ENCODE results near the gene ST8SIA5.
"Not testable (repeated sequence)": the region's sequence is repeated elsewhere in the genome, so short reads cannot be mapped to it uniquely, and the experiment has no call there.

Gene ST8SIA5, protein sequence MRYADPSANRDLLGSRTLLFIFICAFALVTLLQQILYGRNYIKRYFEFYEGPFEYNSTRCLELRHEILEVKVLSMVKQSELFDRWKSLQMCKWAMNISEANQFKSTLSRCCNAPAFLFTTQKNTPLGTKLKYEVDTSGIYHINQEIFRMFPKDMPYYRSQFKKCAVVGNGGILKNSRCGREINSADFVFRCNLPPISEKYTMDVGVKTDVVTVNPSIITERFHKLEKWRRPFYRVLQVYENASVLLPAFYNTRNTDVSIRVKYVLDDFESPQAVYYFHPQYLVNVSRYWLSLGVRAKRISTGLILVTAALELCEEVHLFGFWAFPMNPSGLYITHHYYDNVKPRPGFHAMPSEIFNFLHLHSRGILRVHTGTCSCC

DNA sequence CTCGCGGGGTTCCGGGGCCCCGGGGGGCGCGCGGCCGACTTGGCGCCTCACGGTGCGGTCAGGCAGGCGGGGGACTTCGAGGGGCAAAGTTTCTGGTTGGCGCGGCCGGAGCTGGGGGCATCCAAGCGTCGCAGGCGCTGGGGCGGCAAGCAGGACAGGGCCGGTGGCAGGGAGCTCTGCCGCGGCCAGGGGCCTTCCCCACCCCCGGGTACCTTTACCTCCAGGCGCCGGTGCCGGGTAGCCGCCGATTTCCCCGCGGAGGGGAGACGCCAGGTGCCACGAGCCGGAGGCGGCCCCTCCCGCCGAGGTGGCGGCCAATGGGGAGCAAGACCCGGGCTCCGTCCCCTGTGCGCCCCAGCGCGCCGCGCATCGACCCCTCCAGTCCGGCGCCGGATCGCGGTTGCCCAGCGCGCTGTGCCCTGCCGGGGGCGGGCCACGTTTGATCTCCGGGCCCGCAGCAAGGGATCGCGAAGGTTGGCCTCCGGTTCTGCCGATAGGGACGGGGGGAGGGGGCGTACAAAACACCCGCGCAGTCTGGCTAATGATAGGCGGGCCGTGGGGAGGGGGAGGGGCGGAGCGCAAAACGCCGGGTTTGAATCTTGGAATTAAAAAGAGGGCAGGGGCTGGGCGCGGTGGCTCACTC, at the start of gene ST8SIA5:
TSS of gene ST8SIA5 (minus strand) at position 495 of the 643 bp plus-strand sequence. CDS start 545 bp downstream, outside the sequence.
- H3K4me1 Mint-ChIP-seq = peaks cover 18% of the 10 kb centered on the region
- H3K36me3 Mint-ChIP-seq = no peaks in the 10 kb centered on the region
- peak within 1 kb of the TSS; percentile 43 for H3K4me3 Mint-ChIP-seq
- H3K27ac Mint-ChIP-seq = no peak within 1 kb of the TSS
- H3K27me3 Mint-ChIP-seq = peaks cover 46% of the 10 kb centered on the region
- H3K9me3 Mint-ChIP-seq = no peaks in the 10 kb centered on the region

DNA sequence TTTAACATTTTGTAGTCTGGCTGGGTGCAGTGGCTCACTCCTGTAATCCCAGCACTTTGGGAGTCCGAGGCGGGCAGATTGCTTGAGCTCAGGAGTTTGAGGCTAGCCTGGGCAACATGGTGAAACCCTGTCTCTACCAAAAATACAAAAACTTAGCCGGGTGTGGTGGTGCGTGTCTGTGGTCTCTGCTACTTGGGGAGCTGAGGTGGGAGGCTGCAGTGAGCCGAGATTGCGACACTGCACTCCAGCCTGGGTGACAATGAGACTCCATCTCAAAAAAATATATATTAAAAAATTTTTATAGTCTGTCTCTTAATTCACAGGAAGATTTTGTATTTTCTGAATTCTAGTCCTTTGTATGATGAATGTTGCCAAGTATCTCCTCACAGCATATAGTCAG, 39.1 kb upstream of the ST8SIA5 start:
- not testable (repeated sequence) for H3K27ac Mint-ChIP-seq

DNA sequence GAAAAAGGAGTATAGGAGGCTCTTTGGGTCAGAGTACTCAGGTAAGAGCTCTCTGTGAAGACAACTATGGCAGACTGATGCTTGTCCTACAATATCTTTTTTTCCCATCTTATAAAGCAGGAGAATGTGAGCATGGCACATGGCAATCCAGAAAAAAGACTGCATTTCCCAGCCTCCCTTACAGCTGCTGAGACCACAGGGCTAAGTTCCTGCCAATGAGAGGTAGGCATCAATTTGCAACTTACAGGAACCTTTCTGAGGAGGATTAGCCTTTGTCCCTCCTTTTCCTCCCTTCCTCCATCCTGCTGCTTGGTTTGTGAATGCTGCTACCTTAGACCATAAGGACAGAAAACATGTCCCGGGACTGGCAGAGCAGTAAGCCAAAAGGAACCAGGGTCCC, 37.8 kb upstream of the ST8SIA5 start:
- Mint-ChIP-seq H3K36me3 (peaks cover 7% of the 10 kb centered on the region), H3K4me3 (no peak overlapping the region), H3K4me1 (no peaks in the 10 kb centered on the region), H3K27ac (no peak overlapping the region), H3K27me3 (no peaks in the 10 kb centered on the region), H3K9me3 (no peaks in the 10 kb centered on the region)

More for the DNA sequence above, 39.1 kb upstream of the ST8SIA5 start:
- H3K9me3 Mint-ChIP-seq, H3K36me3 Mint-ChIP-seq, H3K4me1 Mint-ChIP-seq, H3K4me3 Mint-ChIP-seq, H3K27me3 Mint-ChIP-seq: not testable (repeated sequence)

DNA sequence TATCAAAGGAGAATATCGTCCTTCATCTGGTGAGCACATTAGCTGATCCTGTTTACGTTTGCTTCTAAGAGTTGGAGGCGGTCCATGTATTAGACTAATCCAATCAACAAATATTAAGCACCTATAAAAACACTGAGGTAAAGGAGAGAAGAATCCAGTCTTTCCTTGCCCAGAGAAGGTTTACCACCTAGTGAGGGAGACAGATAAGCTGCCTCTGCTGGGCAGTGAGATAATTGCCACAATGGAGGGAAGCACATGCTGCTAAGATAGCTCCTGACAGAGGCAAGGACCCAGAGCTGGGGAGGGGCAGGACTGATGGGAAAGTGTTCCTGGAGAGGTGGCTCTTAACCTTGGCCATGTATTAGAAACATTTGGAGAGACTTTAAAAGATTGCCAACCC, 36.7 kb upstream of the ST8SIA5 start:
- H3K4me1 Mint-ChIP-seq = no peaks in the 10 kb centered on the region
- no peaks in the 10 kb centered on the region for H3K9me3 Mint-ChIP-seq
- H3K36me3 Mint-ChIP-seq = peaks cover 6% of the 10 kb centered on the region
- no peaks in the 10 kb centered on the region for H3K27me3 Mint-ChIP-seq
- no peak overlapping the region for H3K4me3 Mint-ChIP-seq
- H3K27ac Mint-ChIP-seq = no peak overlapping the region

DNA sequence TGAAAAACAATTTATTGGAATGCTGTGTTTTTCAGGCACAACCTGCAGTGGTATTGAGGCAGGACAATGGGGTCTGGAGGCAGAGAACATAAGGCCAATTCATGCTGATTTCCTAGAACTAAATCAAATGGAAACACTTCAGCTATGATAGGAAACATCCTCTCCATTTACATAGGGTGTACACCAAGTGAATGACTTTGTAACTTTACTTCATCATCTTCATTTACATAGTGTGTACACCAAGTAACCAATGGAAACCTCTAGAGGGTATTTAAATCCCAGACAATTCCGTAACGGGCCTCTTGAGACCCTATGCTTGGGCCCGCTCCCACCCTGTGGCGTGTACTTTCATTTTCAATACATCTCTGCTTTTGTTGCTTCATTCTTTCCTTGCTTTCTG, 32.2 kb upstream of the ST8SIA5 start:
- Mint-ChIP-seq H3K27ac (no peak overlapping the region), H3K4me1 (no peaks in the 10 kb centered on the region), H3K4me3 (no peak overlapping the region), H3K27me3 (no peaks in the 10 kb centered on the region), H3K36me3 (peaks cover 4% of the 10 kb centered on the region), H3K9me3 (peaks cover 5% of the 10 kb centered on the region)

DNA sequence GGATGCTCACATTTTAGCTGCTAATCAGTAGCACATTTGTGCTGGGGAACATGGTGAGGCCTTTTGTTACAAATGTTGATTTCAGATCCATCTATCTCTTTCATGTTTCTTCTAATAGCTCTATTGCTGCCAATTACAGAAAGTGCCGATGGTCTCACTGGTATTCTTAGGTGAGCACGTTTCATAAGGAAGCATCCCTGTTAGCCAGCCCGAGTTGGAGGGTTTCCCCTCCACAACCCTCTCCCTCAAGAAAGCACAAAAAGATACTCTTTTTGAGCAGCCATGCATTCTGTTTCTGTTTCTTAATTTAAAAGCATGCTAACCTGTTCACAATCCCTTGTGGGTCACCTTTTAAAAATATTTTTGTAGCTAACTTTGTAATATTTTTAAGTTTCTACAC, 30.8 kb upstream of the ST8SIA5 start:
- Mint-ChIP-seq H3K27me3 (no peaks in the 10 kb centered on the region), H3K9me3 (peaks cover 5% of the 10 kb centered on the region), H3K27ac (no peak overlapping the region), H3K4me3 (no peak overlapping the region), H3K36me3 (peaks cover 4% of the 10 kb centered on the region), H3K4me1 (no peaks in the 10 kb centered on the region)

DNA sequence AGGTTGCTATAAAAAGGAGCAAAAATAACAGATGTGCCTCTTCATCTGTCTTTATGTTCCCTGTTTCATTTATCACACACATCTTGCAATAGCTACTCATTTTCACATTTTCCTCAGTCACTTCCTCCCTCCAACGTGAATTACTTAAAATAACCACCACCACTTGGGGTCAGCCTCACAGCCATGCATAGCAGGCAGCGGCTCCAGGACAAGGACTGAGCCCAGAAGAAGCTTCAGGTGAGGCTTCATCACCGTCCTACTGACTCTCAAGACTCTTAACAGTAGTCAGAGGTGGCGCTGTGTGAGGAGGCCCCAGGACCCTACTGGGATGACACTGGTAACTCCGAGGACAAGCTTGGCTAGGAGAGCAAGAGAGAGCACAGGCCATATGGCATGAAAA, 15.5 kb upstream of the ST8SIA5 start:
- Mint-ChIP-seq H3K4me1 (no peaks in the 10 kb centered on the region), H3K9me3 (no peaks in the 10 kb centered on the region), H3K27ac (no peak overlapping the region), H3K27me3 (peaks cover 3% of the 10 kb centered on the region), H3K4me3 (no peak overlapping the region), H3K36me3 (no peaks in the 10 kb centered on the region)

DNA sequence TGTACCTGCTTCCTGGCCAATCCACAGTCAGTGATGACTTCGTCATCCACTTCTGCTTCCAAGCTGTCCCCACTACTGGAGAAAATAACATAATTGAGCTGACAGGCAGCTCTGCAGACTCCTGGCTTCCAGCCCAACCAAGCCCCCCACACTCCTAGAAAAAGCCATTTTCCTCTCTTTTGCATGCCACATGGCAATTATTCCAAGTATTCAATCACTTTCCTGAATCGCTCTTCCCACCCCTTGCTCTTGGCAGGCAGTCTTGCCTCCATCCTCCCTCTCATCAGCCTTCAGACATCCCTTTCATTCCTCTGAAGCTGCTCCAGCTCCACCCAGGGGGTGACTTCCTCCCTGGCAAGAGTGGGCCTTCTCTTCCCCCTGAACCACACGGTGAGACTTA, 14.3 kb upstream of the ST8SIA5 start:
- Mint-ChIP-seq H3K27ac (no peak overlapping the region), H3K4me3 (no peak overlapping the region), H3K9me3 (no peaks in the 10 kb centered on the region), H3K4me1 (no peaks in the 10 kb centered on the region), H3K27me3 (peaks cover 3% of the 10 kb centered on the region), H3K36me3 (no peaks in the 10 kb centered on the region)

DNA sequence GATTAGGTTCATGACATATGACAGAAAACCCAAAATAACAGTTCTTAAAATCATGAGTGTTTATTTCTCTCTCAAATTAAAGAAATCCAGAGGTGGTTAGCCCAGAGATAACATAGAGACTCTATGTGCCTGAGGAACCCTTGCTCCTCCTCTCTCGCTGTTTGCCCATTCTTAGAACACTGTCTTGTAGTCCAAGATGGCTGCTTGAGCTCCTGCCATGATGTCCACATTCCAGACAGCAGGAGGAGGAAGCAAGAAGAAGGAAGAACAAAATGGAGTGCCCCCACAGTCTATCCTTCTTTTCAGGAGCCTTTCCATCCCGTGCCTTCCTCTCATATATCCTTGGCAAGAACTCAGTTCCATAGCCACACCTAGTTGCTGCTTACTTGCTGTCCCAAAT, 13.9 kb upstream of the ST8SIA5 start:
- Mint-ChIP-seq H3K27me3 (peaks cover 3% of the 10 kb centered on the region), H3K9me3 (no peaks in the 10 kb centered on the region), H3K4me1 (no peaks in the 10 kb centered on the region), H3K36me3 (no peaks in the 10 kb centered on the region), H3K4me3 (no peak overlapping the region), H3K27ac (no peak overlapping the region)

DNA sequence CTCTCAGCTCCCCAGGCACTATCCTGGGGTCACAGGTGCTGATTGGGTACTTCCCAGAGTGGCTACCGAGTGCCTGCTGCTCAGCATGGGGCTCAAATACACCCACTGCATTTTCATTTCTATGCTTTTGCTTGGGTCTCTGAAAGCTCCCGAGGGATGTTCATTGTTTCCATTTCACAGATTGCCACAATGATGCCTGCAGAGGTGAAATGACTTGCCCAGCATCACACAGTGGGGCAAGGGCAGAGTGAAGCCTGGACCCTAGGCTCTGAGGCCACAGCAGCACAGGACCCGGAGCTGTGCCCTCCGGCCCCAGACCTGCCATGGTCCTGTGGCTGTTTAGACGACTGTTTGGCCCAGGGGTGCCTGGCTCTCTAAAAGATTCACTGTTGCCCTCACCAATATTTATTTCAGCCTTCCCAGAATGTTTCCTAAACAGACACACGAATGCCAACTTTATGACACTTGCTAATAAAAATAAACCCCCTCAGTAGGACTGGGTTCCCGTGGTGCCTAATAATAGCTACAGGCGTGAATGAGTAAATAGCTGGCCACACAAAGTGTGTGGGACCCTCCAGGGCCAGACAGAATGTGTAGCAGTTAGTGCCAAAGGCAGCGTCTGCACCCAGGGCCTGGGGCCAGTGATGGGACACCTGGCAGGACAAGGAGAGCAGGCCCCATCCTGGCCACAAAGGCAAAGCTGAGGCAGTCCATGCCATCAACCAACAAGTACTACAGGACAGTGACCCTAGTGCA, 11.5 kb upstream of the ST8SIA5 start:
- no peaks in the 10 kb centered on the region for H3K36me3 Mint-ChIP-seq
- H3K27ac Mint-ChIP-seq = no peak overlapping the region
- H3K4me3 Mint-ChIP-seq = no peak overlapping the region

DNA sequence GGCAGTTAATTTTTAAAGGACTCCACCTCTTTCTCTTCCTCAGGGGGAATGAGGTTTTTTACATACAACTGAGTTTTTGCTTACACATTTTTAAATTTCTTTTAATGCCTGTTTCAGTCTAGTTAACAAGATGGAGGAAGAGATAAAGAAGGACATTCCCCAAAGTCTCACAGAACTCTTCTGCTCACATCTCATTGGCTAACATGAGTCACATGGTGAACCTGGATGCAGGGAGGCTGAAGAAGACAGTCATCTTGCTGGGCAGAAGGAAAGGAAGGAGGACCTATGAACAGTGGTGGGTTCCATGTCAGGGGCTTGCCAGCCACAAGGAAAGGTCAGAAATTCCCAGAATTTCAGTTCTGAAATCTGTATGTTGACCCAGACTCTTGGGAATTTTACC, 10.4 kb upstream of the ST8SIA5 start:
- Mint-ChIP-seq H3K4me3 (no peak overlapping the region), H3K9me3 (no peaks in the 10 kb centered on the region), H3K4me1 (no peaks in the 10 kb centered on the region), H3K36me3 (no peaks in the 10 kb centered on the region), H3K27ac (no peak overlapping the region), H3K27me3 (peaks cover 25% of the 10 kb centered on the region)

More for the DNA sequence above, 11.5 kb upstream of the ST8SIA5 start:
- Mint-ChIP-seq H3K9me3 (no peaks in the 10 kb centered on the region), H3K27me3 (peaks cover 17% of the 10 kb centered on the region), H3K4me1 (no peaks in the 10 kb centered on the region)

DNA sequence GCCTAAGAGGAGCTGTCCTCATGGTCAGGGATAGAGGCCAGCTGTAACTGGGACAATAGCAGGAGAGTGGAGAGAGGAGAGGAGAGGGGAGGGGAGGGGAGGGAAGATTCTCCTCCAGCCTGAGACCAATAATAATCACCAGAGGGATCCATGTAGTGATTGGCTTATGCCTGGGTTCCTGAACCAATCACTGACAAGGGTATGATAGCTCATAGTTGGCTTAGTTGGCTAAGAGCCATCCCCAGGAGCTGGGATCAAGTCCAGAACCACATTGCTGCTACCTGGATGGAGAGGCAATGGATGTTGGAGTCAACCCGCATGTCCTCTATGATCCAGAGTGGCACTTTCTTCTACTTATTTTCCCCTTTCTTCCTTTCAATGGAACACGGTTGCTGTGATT, 7.7 kb upstream of the ST8SIA5 start:
- no peaks in the 10 kb centered on the region for H3K36me3 Mint-ChIP-seq
- no peak overlapping the region for H3K4me3 Mint-ChIP-seq
- H3K27me3 Mint-ChIP-seq = peaks cover 32% of the 10 kb centered on the region
- no peaks in the 10 kb centered on the region for H3K9me3 Mint-ChIP-seq
- no peaks in the 10 kb centered on the region for H3K4me1 Mint-ChIP-seq
- no peak overlapping the region for H3K27ac Mint-ChIP-seq

DNA sequence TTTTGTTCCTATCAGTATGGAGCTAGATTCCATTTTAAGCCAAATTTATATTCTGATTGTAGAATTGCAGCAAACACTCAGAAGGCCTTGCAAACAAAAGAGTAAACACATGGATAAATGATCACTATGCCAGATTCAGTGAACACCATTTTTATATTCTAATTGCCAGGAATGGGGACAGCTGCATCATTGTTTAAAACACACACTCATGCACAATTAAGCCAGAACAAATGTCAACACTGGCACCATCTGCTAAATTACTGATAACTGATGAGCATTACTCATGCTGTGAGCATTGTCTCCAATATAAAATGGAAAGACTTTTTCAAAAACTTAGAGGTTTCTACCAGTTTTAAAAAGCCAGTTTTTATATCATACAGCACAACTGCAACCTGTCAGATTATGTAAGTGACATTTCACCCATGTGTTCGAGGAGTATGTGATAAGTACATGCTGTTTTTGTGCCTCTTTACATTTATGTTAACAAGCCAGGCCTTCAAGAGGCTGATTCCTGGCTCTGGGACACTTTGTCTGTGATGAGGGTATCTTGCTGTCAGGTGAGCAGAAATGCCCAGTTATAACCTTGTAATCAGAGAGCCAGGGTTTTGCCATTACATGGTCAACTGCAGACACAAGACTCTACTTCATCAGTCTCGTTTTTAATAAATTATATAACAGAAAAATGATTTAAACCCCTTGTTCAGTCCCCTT, 4.4 kb upstream of the ST8SIA5 start:
- H3K27ac Mint-ChIP-seq = no peak overlapping the region
- H3K9me3 Mint-ChIP-seq = no peaks in the 10 kb centered on the region
- no peaks in the 10 kb centered on the region for H3K36me3 Mint-ChIP-seq
- H3K27me3 Mint-ChIP-seq = peaks cover 45% of the 10 kb centered on the region
- H3K4me3 Mint-ChIP-seq = no peak overlapping the region
- peaks cover 8% of the 10 kb centered on the region for H3K4me1 Mint-ChIP-seq

DNA sequence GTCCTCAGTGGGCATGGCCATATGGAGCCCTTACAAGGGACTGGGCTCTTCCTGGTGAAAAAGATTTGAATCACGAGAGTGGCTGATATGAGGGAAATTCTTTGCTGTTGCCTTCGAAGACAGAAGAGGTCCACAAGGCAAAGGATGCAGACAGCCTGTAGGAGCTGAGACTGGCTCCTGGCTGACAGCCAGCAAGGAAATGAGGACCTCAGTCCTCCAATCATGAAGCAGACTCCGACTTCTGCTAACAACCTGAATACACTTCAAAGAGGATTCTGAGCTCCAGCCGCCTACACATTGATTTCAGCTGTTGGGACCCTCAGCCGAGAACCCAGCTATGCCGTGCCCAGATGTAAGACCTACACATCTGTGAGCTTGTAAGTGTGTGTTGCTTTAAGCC, 3.0 kb upstream of the ST8SIA5 start:
- Mint-ChIP-seq H3K27me3 (peaks cover 49% of the 10 kb centered on the region), H3K27ac (no peak overlapping the region), H3K4me1 (peaks cover 18% of the 10 kb centered on the region)

DNA sequence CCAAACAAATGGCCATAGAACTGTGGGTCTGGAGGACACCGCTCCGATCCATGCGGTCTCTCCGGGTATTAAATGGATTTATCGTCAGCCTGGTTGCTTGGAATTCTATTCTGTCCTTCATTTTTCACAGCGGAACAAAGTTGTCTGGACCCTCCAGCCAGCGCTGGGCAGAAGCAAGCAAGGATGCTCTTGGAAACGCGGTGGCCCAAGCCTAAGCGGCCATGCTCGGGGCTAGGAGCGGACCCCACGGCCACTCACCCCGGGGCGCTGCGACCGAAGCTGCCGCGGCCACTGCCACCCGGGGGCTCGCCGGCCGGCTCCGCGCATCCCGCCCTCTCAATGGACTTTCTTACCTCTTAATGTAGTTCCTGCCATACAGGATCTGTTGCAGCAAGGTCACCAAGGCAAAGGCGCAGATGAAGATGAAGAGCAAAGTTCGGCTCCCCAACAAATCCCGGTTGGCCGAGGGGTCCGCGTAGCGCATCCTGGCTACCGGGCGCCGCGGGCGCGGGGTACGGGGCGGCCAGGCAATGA, 761 bp downstream of the ST8SIA5 start:
- H3K36me3 Mint-ChIP-seq = no peaks in the 10 kb centered on the region
- peaks cover 18% of the 10 kb centered on the region for H3K4me1 Mint-ChIP-seq
- no peaks in the 10 kb centered on the region for H3K9me3 Mint-ChIP-seq
- peak overlapping the region; percentile 15 for H3K4me3 Mint-ChIP-seq
- H3K27ac Mint-ChIP-seq = no peak overlapping the region
- H3K27me3 Mint-ChIP-seq = peaks cover 46% of the 10 kb centered on the region

More for the DNA sequence above, 3.0 kb upstream of the ST8SIA5 start:
- no peaks in the 10 kb centered on the region for H3K9me3 Mint-ChIP-seq
- no peaks in the 10 kb centered on the region for H3K36me3 Mint-ChIP-seq
- no peak overlapping the region for H3K4me3 Mint-ChIP-seq
